Myocyte (in vitro differentiated cells): ENCODE results near the gene ERN2. TPM values are rescaled to one million over a fixed set of nuclear protein-coding genes. Genes with fewer than 3 reads are reported as not detected.

Experiments
- DNase-seq: peaks from one replicate; pipeline ENCODE4 v3.0.0-alpha.2; 2012; ENCODE audit warnings: low read depth
- total RNA-seq: library from RNA; depleted of rRNA; stranded (reverse); fragments of >200 nt; gene quantifications from 2 replicates; pipeline ENCODE4 v1.2.3, GENCODE V29; 2014

Gene ERN2
- total RNA-seq, 1 donor from 2014 or later = not detected

GRCh38 chr16:23640931-23641765, 71.9 kb downstream of the ERN2 start, which contains the start of the genes DCTN5 and PALB2:
DCTN5 (plus strand) TSS chr16:23641466; CDS start chr16:23641543, 77 bp downstream.
PALB2 (minus strand) TSS chr16:23641310; CDS start chr16:23641157, 153 bp downstream.
- DNase-seq = peak; percentile 96

- DNase-seq = no peak
These were observed 72.4 kb downstream of the ERN2 start for GRCh38 chr16:23640615-23640930.

Other genes with a start within 250 kb of the ERN2 start
- 42.5 and 52.5 TPM in 2 replicates for gene GGA2, start 202.7 kb downstream of the ERN2 start, total RNA-seq
- 37.5 and 50.0 TPM in 2 replicates for gene EARS2, start 155.9 kb downstream of the ERN2 start, total RNA-seq
- 234 and 277 TPM in 2 replicates for gene UBFD1, start 155.5 kb downstream of the ERN2 start, total RNA-seq
- 199 and 205 TPM in 2 replicates for gene NDUFAB1, start 116.9 kb downstream of the ERN2 start, total RNA-seq
- 15.9 and 16.8 TPM in 2 replicates for gene PALB2, start 71.9 kb downstream of the ERN2 start, total RNA-seq
- gene DCTN5, start 71.8 kb downstream of the ERN2 start, total RNA-seq = 51.2 and 54.9 TPM in 2 replicates
- 0.96 and 1.6 TPM in 2 replicates for gene PLK1, start 34.3 kb downstream of the ERN2 start, total RNA-seq
- not detected in 2 replicates for gene CHP2, start 41.8 kb upstream of the ERN2 start, total RNA-seq
- not detected in 2 replicates for gene PRKCB, start 122.8 kb upstream of the ERN2 start, total RNA-seq